Jurkat, Clone E6-1 (cell line): Measurements from ENCODE around the gene IDE.
"Not testable (repeated sequence)": the region's sequence is repeated elsewhere in the genome, so short reads cannot be mapped to it uniquely, and the experiment has no call there.

ENCODE experiments used
- DNase-seq: peaks from one replicate; pipeline ENCODE4 v3.0.0-alpha.2; 2011; ENCODE audit warnings: low read depth, low spot score
- H3K4me3 ChIP-seq: 2 replicates; pipeline ENCODE4 v1.5.1; 2011; ENCODE audit warnings: mild to moderate bottlenecking, low read length, control low read depth, moderate library complexity

Gene IDE

GRCh38 chr10:92569663-92570062, 4.2 kb downstream of the IDE start:
- not testable (repeated sequence) for DNase-seq, H3K4me3 ChIP-seq

GRCh38 chr10:92569071-92569470, 4.8 kb downstream of the IDE start:
- no peak overlapping the region for H3K4me3 ChIP-seq
- DNase-seq: no peak

- H3K4me3 ChIP-seq: no peak overlapping the region
- no peak for DNase-seq
Observed at GRCh38 chr10:92567952-92568600, 5.8 kb downstream of the IDE start.

- H3K4me3 ChIP-seq: no peak overlapping the region
- DNase-seq: no peak
Observed at GRCh38 chr10:92562424-92562823, 11.5 kb downstream of the IDE start.

- DNase-seq: no peak
- no peak overlapping the region for H3K4me3 ChIP-seq
Observed at GRCh38 chr10:92559046-92559445, 14.8 kb downstream of the IDE start.

GRCh38 chr10:92553959-92554358, 19.9 kb downstream of the IDE start:
- no peak overlapping the region for H3K4me3 ChIP-seq
- DNase-seq: no peak

GRCh38 chr10:92552310-92552709, 21.6 kb downstream of the IDE start:
- no peak overlapping the region for H3K4me3 ChIP-seq
- no peak for DNase-seq

GRCh38 chr10:92550924-92551323, 23.0 kb downstream of the IDE start:
- no peak overlapping the region for H3K4me3 ChIP-seq
- DNase-seq: no peak

GRCh38 chr10:92547676-92548075, 26.2 kb downstream of the IDE start:
- DNase-seq: no peak

GRCh38 chr10:92545556-92545955, 28.3 kb downstream of the IDE start:
- DNase-seq: no peak
- no peak overlapping the region for H3K4me3 ChIP-seq

More at GRCh38 chr10:92547676-92548075, 26.2 kb downstream of the IDE start:
- H3K4me3 ChIP-seq: no peak overlapping the region

GRCh38 chr10:92544296-92544695, 29.6 kb downstream of the IDE start:
- no peak overlapping the region for H3K4me3 ChIP-seq
- peak; percentile 84 for DNase-seq

- no peak overlapping the region for H3K4me3 ChIP-seq
- no peak for DNase-seq
Observed at GRCh38 chr10:92542458-92542857, 31.4 kb downstream of the IDE start.

- H3K4me3 ChIP-seq: no peak overlapping the region
- no peak for DNase-seq
Observed at GRCh38 chr10:92541583-92541982, 32.3 kb downstream of the IDE start.

- H3K4me3 ChIP-seq: no peak overlapping the region
- no peak for DNase-seq
Observed at GRCh38 chr10:92538231-92538958, 35.5 kb downstream of the IDE start.

GRCh38 chr10:92530891-92531535, 42.9 kb downstream of the IDE start:
- no peak for DNase-seq

GRCh38 chr10:92530421-92530820, 43.5 kb downstream of the IDE start:
- no peak for DNase-seq
- H3K4me3 ChIP-seq: no peak overlapping the region

More at GRCh38 chr10:92530891-92531535, 42.9 kb downstream of the IDE start:
- no peak overlapping the region for H3K4me3 ChIP-seq

- no peak for DNase-seq
- H3K4me3 ChIP-seq: no peak overlapping the region
Observed at GRCh38 chr10:92527716-92528115, 46.2 kb downstream of the IDE start.

GRCh38 chr10:92523639-92524038, 50.3 kb downstream of the IDE start:
- H3K4me3 ChIP-seq: no peak overlapping the region
- no peak for DNase-seq

- H3K4me3 ChIP-seq: no peak overlapping the region
- DNase-seq: peak; percentile 80
Observed at GRCh38 chr10:92517034-92517655, 56.7 kb downstream of the IDE start.

- H3K4me3 ChIP-seq: no peak overlapping the region
- DNase-seq: no peak
Observed at GRCh38 chr10:92508866-92509265, 65.0 kb downstream of the IDE start.
